HepG2 (cell line): ENCODE data around the gene NT5DC1. TPM values are rescaled to one million over a fixed set of nuclear protein-coding genes. Genes with fewer than 3 reads are reported as not detected.

Experiments used
- ATAC-seq: fragments of 200-7000 bp; cut with Tn5 transposase; 3 replicates; pipeline ENCODE4 v1.9.1; 2020; ENCODE audit warnings: mild to moderate bottlenecking, moderate library complexity
- BruUV-seq: library from RNA; stranded (reverse); fragments of 400-500 nt; replicated peaks from 2 replicates; lab custom pipeline; 2021; lab: Mats Ljungman, UMichigan
- CTCF ChIA-PET: fragments of 300-600 bp; formaldehyde crosslinking; extraction: SDS; loops from one replicate; lab custom pipeline; 2021; ENCODE audit warnings: low total read pairs, inconsistent platforms, low intra/inter-chr PET ratio; lab: Yijun Ruan, JAX
- POLR2A ChIA-PET: fragments of 350-600 bp; sonication (Branson Sonifier 250); formaldehyde crosslinking; loops from one replicate; lab custom pipeline; 2020; ENCODE audit warnings: antibody characterized with exemption, inconsistent platforms; lab: Yijun Ruan, JAX
- DNase-seq: peaks from one replicate; pipeline ENCODE4 v3.0.0-alpha.2; 2015; ENCODE audit warnings: low spot score
- FAIRE-seq: peaks from 3 replicates; lab custom pipeline; 2011; peaks lifted over from hg19 to GRCh38; lab: Jason Lieb, UNC
- H2AFZ ChIP-seq: one replicate; pipeline ENCODE4 v1.6.1; 2011; ENCODE audit warnings: low read length, inconsistent platforms
- H3K27ac ChIP-seq: fragments of 300-600 bp; 3 replicates; pipeline ENCODE4 v1.8.0; 2011; ENCODE audit warnings: mixed run types, mild to moderate bottlenecking, mixed read lengths, low read length, inconsistent platforms; ENCODE audit not compliant: insufficient read depth; ENCODE audit errors: extremely low read length
- H3K27me3 ChIP-seq, 2 experiments: fragments of 200-600 bp in 1 of 2; 2 replicates in 1 of 2; 3 replicates in 1 of 2; pipeline versions ENCODE4 v1.6.0 to v1.8.0; 2011; ENCODE audit warnings: low read length in 2 of 2, mild to moderate bottlenecking in 2 of 2, moderate library complexity in 2 of 2, inconsistent platforms in 1 of 2; ENCODE audit not compliant: insufficient read depth in 2 of 2, control insufficient read depth in 1 of 2
- H3K36me3 ChIP-seq, 2 experiments: fragments of 200-600 bp in 1 of 2; replicated peaks in 1 of 2; 2 replicates in 1 of 2; 3 replicates in 1 of 2; pipeline versions ENCODE4 v1.5.1 to v1.8.0; 2011; ENCODE audit warnings: low read length in 2 of 2, inconsistent platforms in 1 of 2; ENCODE audit not compliant: insufficient read depth in 2 of 2, control insufficient read depth in 1 of 2
- H3K4me1 ChIP-seq: 2 replicates; pipeline ENCODE4 v1.5.1; 2012; ENCODE audit warnings: low read length, inconsistent platforms; ENCODE audit not compliant: insufficient read depth
- H3K4me2 ChIP-seq: 2 replicates; pipeline ENCODE4 v1.6.0; 2011; ENCODE audit warnings: low read depth, low read length, inconsistent platforms
- H3K4me3 ChIP-seq, 3 experiments: fragments of 200-600 bp in 1 of 3; sonication (generic), shearing (Covaris generic) in 1 of 3; replicated peaks in 1 of 3; 2 replicates each; pipeline ENCODE4 v1.5.1; 2011 to 2016; ENCODE audit warnings: low read length in 3 of 3, inconsistent platforms in 2 of 3, low read depth in 2 of 3, mild to moderate bottlenecking in 2 of 3, control low read depth in 1 of 3, mixed read lengths in 1 of 3; ENCODE audit not compliant: insufficient read depth in 1 of 3
- H3K79me2 ChIP-seq: one replicate; pipeline ENCODE4 v1.6.1; 2011; ENCODE audit warnings: low read length, inconsistent platforms; ENCODE audit not compliant: insufficient read depth
- H3K9ac ChIP-seq: 2 replicates; pipeline ENCODE4 v1.6.0; 2011; ENCODE audit warnings: mild to moderate bottlenecking, low read depth, low read length, inconsistent platforms; ENCODE audit not compliant: insufficient read depth
- H3K9me3 ChIP-seq: 2 replicates; pipeline ENCODE4 v1.5.1; 2012; ENCODE audit warnings: mild to moderate bottlenecking, low read length
- H4K20me1 ChIP-seq: 2 replicates; pipeline ENCODE4 v1.6.0; 2011; ENCODE audit warnings: inconsistent platforms, mild to moderate bottlenecking, low read length, moderate library complexity; ENCODE audit not compliant: insufficient read depth
- ATF1 ChIP-seq: IDR thresholded peaks from 2 replicates; pipeline ENCODE4 v1.6.1; 2016; ENCODE audit warnings: mild to moderate bottlenecking, control low read depth
- CBX5 ChIP-seq: sonication (generic); formaldehyde crosslinking; IDR thresholded peaks from 2 replicates; pipeline ENCODE4 v1.4.0; 2020; ENCODE audit warnings: missing genetic modification reagents, borderline replicate concordance
- CENPT ChIP-seq: sonication (generic); formaldehyde crosslinking; IDR thresholded peaks from 2 replicates; pipeline ENCODE4 v1.8.0; 2022; ENCODE audit warnings: low read depth, mild to moderate bottlenecking, moderate library complexity, missing genetic modification reagents
- KLF15 ChIP-seq: sonication (generic); formaldehyde crosslinking; IDR thresholded peaks from 2 replicates; pipeline ENCODE4 v1.8.1; 2023; ENCODE audit warnings: borderline replicate concordance, mild to moderate bottlenecking, inconsistent platforms, missing genetic modification reagents, mixed read lengths
- MAFF ChIP-seq: IDR thresholded peaks from 2 replicates; pipeline ENCODE4 v1.6.1; 2011; ENCODE audit warnings: low read depth, low read length, improper control_type of control experiment
- MAFG ChIP-seq: sonication (generic); formaldehyde crosslinking; IDR thresholded peaks from 2 replicates; pipeline ENCODE4 v1.5.1; 2020; ENCODE audit warnings: mild to moderate bottlenecking, missing genetic modification reagents
- POLR2A ChIP-seq, 2 experiments: IDR thresholded peaks; 2 replicates each; pipeline ENCODE4 v1.6.1; 2011; ENCODE audit warnings: low read depth in 2 of 2, low read length in 2 of 2, mild to moderate bottlenecking in 1 of 2, moderate library complexity in 1 of 2; ENCODE audit not compliant: insufficient read depth in 1 of 2
- SETDB1 ChIP-seq: sonication (generic); formaldehyde crosslinking; IDR thresholded peaks from 2 replicates; pipeline ENCODE4 v1.5.1; 2020; ENCODE audit warnings: missing genetic modification reagents, mild to moderate bottlenecking, borderline replicate concordance
- SKI ChIP-seq: fragments of 450-650 bp; IDR thresholded peaks from one replicate; pipeline ENCODE4 v1.6.1; 2018; ENCODE audit warnings: mild to moderate bottlenecking; ENCODE audit not compliant: partially characterized antibody
- TEAD2 ChIP-seq: sonication (generic); formaldehyde crosslinking; IDR thresholded peaks from 2 replicates; pipeline ENCODE4 v1.9.0; 2021; ENCODE audit warnings: missing genetic modification reagents
- ZBTB20 ChIP-seq: sonication (generic); formaldehyde crosslinking; IDR thresholded peaks from 2 replicates; pipeline ENCODE4 v1.8.1; 2023; ENCODE audit warnings: missing genetic modification reagents, low read depth, mild to moderate bottlenecking, borderline replicate concordance
- ZNF263 ChIP-seq: sonication (generic); formaldehyde crosslinking; IDR thresholded peaks from 2 replicates; pipeline ENCODE4 v1.4.0; 2020; ENCODE audit warnings: missing genetic modification reagents
- ZNF326 ChIP-seq: sonication (generic); formaldehyde crosslinking; IDR thresholded peaks from 2 replicates; pipeline ENCODE4 v1.4.0; 2020; ENCODE audit warnings: missing genetic modification reagents, borderline replicate concordance
- ZNF567 ChIP-seq: sonication (generic); formaldehyde crosslinking; IDR thresholded peaks from 2 replicates; pipeline ENCODE4 v1.8.1; 2023; ENCODE audit warnings: mild to moderate bottlenecking, missing genetic modification reagents, borderline replicate concordance
- ZZZ3 ChIP-seq: sonication (generic); formaldehyde crosslinking; IDR thresholded peaks from 2 replicates; pipeline ENCODE4 v1.4.0; 2020; ENCODE audit warnings: missing genetic modification reagents, mild to moderate bottlenecking, borderline replicate concordance
- WGBS: methylation state at CpG from one replicate; pipeline ENCODE4 v1.1.6; 2017; ENCODE audit warnings: low lambda C conversion rate; 5-methylcytosine and 5-hydroxymethylcytosine counted together
- in situ Hi-C: cut with HindIII; loops from 2 replicates; pipeline ENCODE4 v1.10.0; 2017; ENCODE audit warnings: low pct_unique_long_range_greater_than_20kb; ENCODE audit not compliant: extremely low pct_ligation_motif_present
- intact Hi-C: fragments of 100-400 bp; cut with micrococcal nuclease; formaldehyde crosslinking; loops from one replicate; pipeline ENCODE4 v1.10.0; 2022; ENCODE audit not compliant: unreplicated experiment
- polyA plus RNA-seq, 8 experiments: library from polyadenylated mRNA; depleted of rRNA in 3 of 8; stranded (reverse) in 7 of 8; unstranded in 1 of 8; fragments of >200 nt; fragmentation: Illumina TruSeq in 4 of 8; extraction: Trizol in 4 of 8; gene quantifications; 2 replicates each; pipeline versions ENCODE4 v1.2.1 to v1.2.3, GENCODE V29; 2011 to 2016; ENCODE audit warnings: low read depth in 4 of 8, missing spikeins in 1 of 8, mixed read lengths in 1 of 8; ENCODE audit not compliant: insufficient read depth in 1 of 8
- total RNA-seq, 5 experiments: library from RNA; depleted of rRNA; stranded (reverse); fragments of >200 nt; fragmentation: Illumina TruSeq; extraction: Trizol; gene quantifications; 2 replicates each; pipeline ENCODE4 v1.2.3, GENCODE V29; 2016; ENCODE audit warnings: low read depth in 1 of 5

The NT5DC1 gene
- total and polyA plus RNA-seq, 2 of the 13 experiments (the other 11 are each of a cell fraction or from before 2014, with no cell fraction given) = 27.0 to 56.1 TPM

DNA sequence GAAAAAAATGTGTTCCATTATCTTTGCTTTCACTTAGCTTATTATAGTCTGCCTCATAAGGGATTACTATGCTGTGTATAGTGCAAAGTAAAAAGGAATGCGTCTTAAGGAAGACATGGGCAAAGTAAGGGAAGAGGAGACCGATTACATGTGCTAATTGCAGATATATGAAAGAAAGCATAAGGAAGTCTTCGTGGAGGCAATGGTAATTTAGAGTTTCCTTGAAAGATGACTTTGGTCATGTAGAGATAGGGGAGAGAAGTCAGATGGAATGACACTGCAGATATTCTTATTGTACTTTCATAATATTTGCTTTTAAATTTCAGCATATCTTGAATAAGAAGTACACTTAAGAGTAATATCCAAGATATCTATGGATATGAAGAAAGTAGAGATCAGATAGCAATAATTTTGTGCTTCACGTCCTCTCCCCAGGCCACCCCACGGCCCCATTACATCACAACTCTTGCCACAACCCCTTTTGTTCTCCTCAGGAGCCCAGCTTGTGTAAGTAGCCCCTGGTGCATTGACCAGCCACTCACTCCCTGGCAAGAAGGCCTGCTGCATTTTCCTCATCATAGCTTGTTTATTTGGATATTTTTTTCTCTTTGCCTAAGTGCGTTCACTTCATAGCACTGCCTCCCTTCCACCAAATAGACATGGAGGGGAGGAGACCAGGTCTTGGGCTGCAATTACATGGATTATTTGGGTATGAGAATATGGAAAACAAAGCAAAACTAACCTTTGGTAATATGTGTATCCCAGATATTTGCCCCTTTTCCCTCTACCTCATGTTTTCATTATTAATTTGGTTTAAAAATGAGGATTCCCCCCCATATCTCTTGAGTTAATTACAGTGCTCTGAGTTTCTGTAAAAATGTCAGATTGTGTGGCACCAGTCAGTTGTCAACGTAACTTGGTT, 56.0 kb downstream of the NT5DC1 start:
- FAIRE-seq = no peak
- Histone ChIP-seq H3K4me3 (no peak overlapping the region), H3K9ac (no peak overlapping the region), H3K79me2 (no peaks in the 10 kb centered on the region), H3K27me3 (no peaks in the 10 kb centered on the region), H3K9me3 (no peaks in the 10 kb centered on the region), H3K27ac (no peak overlapping the region), H3K4me1 (no peaks in the 10 kb centered on the region), H4K20me1 (no peaks in the 10 kb centered on the region), H3K36me3 (no peaks in the 10 kb centered on the region), H3K4me2 (no peak overlapping the region), H2AFZ (no peak overlapping the region)
- in situ Hi-C loops (no loop called here), intact Hi-C loops (no loop called here)
- TF ChIP-seq ZZZ3 (no peak), KLF15 (no peak), ZNF326 (no peak), POLR2A (IDR thresholded peaks at IDR 0.05; ENCODE audit: insufficient read depth in 1 of 2, low read depth in 2 of 2, low read length in 2 of 2) (no peak), SKI (no peak), MAFF (no peak), SETDB1 (CRISPR knock-in tag) (no peak)
- no peak for ATAC-seq
- no peak for DNase-seq
- 90% methylated on average over 7 of the region's 7 CpGs for WGBS
- ChIA-PET POLR2A (no interaction called here), CTCF (no interaction called here)
- no TSS peak for BruUV-seq

DNA sequence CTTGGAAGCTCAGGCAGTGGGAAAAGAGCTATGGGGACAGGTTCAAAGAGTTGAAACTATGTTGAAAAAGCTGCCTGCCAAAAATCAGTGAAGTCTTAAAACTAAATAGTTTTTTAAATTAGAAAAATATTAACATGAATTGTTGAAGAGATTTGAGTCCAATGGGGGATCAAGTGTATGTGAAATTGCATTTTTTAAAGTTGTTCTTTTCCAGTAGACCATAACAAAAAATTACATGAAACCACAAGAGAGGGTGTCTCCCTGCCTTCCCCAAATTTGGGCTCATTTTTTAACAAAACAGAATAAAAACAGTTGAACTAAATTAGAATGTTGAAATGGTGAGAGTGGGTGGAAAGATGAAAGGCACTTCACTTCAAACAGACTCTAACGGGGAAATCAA, 56.7 kb downstream of the NT5DC1 start:
- BruUV-seq = no TSS peak
- FAIRE-seq = no peak
- no peaks in the 10 kb centered on the region for H3K36me3 ChIP-seq
- no peaks in the 10 kb centered on the region for H4K20me1 ChIP-seq
- TF ChIP-seq TEAD2 (no peak), ZNF567 (CRISPR knock-in tag) (no peak), ZBTB20 (CRISPR knock-in tag) (no peak), ATF1 (CRISPR knock-in tag) (no peak), ZNF263 (CRISPR knock-in tag) (no peak), CBX5 (CRISPR knock-in tag) (no peak), CENPT (CRISPR knock-in tag) (no peak), MAFG (no peak)
- CTCF ChIA-PET = no interaction called here
- H3K4me3 ChIP-seq = no peak overlapping the region
- in situ Hi-C loops = no loop called here
- no peaks in the 10 kb centered on the region for H3K79me2 ChIP-seq
- intact Hi-C loops = no loop called here
- H2AFZ ChIP-seq = no peak overlapping the region
- H3K27ac ChIP-seq = no peak overlapping the region
- WGBS = 96% methylated on average over 1 of the region's 1 CpG
- no peak overlapping the region for H3K4me2 ChIP-seq
- H3K27me3 ChIP-seq = no peaks in the 10 kb centered on the region
- no peak overlapping the region for H3K9ac ChIP-seq
- DNase-seq = no peak
- no peaks in the 10 kb centered on the region for H3K4me1 ChIP-seq
- POLR2A ChIA-PET = no interaction called here
- no peaks in the 10 kb centered on the region for H3K9me3 ChIP-seq
- no peak for ATAC-seq
